Epidermal melanocyte (primary cell): ENCODE results near the gene RSF1.

Experiments used
- DNase-seq: peaks from one replicate; pipeline ENCODE4 v3.0.0; 2011; ENCODE audit warnings: low spot score; ENCODE audit not compliant: insufficient read length

RSF1 gene

GRCh38 chr11:77630157-77630710 lies 190.3 kb downstream of the RSF1 start:
- no peak for DNase-seq

DNA sequence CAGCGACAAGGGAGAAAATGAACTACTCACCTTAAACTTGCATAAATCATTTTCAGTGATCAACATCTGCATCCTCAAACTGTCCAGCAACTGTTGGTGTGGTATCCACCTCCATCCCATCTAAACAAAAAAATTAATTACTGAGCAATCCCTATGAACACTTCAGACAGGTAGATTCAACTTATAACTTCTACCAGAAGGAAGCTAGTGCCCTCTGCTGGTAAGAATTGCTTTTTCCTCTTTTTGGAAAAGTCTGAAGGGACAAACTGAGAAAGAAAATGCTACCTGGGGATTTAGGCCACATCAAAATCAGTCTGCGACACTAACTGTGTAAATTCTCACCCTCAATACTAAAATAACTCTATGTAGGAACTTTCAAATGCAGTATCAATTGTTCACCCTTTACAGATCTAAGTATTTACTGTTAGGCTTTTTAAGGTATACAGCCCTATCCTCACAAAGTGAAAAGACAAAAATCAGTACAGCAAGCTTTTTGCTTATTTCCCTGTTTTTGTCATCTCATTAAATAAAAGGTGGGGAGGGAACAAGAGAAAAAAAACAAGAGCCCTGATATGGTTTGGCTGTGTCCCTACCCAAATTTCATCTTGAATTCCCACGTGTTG lies 200.8 kb downstream of the RSF1 start:
- DNase-seq, result no peak

- DNase-seq, result no peak
These were observed 202.6 kb downstream of the RSF1 start for GRCh38 chr11:77617892-77618291.

DNA sequence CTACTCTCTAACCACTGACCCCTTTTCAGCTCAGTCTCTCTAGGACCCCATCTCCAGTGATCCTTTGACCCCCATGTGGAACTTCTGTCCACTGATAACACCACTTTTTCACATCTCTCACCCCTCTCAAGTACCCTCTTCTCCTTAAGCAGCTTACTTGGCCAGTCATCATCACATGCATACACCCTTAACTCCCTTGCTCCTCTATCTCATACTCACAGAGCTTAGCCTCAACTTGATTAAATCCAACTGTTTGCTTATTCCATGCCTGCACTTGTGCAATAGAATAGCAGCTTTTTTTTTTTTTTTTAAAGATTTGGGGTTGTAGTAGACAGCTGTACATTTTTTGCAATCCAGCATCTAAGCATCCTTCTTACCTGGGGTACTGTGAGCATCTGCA lies 208.6 kb downstream of the RSF1 start:
- DNase-seq, result no peak
